ENCODE measurements around the gene MYL2.

MYL2 gene

DNA sequence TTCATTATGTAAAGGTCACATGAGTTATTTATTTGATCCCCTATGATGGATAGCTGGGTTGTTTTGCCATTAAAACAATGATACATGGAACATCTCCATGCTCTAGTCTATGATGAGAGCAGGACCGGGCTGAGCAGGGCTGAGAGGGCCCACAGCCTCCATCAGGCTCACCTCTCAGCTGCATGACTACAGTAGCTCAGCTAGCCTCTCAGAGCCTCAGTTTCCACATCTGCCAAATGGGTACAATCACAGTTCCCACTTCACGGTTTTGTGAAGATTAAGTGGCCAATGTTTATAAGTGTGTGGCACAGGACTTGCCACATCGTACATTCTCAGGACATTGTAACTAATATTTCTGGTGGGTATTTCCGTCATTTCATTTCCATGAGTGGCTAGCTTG is 19.9 kb upstream of the MYL2 start:
- H3K36me3 ChIP-seq (replicated peaks), result no peaks in the 10 kb centered on the region
- no peaks in the 10 kb centered on the region for H3K27me3 ChIP-seq (replicated peaks)
- in situ Hi-C loops (cut with HindIII; ENCODE audit: low pct_ligation_motif_present, low sequenced_read_pairs), result no loop called here
- DNase-seq, result no peak
- no peak for TF ChIP-seq CTCF (IDR thresholded peaks at IDR 0.05; ENCODE audit: low read depth, low read length, missing control alignments)
- no peak overlapping the region for H3K27ac ChIP-seq
- H3K4me3 ChIP-seq (ENCODE audit: low read depth, low read length), result no peak overlapping the region

- H3K27me3 ChIP-seq (replicated peaks), result no peaks in the 10 kb centered on the region
- TF ChIP-seq CTCF (IDR thresholded peaks at IDR 0.05; ENCODE audit: low read depth, low read length, missing control alignments), result peak; percentile 98
- in situ Hi-C loops (cut with HindIII; ENCODE audit: low pct_ligation_motif_present, low sequenced_read_pairs), result no loop called here
Observed at GRCh38 chr12:110937104-110937641, 16.8 kb upstream of the MYL2 start.

DNA sequence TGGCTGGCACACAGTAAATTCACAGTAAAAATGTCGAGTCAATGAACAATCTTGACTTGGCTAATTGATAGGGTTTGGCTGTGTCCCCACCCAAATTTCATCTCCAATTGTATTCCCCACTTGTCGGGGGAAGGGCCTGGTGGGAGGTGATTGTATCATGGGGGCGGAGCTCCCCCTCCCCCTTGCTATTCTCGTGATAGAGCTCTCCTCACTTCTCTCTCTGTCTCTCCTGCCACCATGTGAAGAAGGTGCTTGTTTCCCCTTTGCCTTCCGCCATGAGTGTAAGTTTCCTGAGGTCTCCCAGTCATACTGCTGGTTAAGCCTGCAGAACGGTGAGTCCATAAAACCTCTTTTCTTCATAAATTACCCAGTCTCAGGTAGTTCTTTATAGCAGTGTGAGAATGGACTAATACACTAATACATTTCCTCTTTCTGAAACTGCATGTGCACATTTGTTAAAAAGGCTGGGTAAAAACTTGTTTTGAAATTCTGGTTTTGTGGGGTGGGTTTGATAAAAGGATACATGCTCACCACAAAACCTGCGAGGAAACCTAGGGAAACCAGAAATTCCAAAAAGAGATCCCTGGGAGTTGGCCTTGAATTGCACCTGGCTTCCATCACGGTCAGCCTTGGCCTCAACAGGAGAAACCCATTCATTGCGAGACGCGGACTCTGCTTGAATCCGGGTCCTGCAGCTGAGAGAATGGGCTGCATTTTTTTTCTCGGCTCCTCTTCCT is 16.2 kb upstream of the MYL2 start:
- no peak overlapping the region for H3K4me3 ChIP-seq (ENCODE audit: low read depth, low read length)
- no peaks in the 10 kb centered on the region for H3K27me3 ChIP-seq (replicated peaks)
- in situ Hi-C loops (cut with HindIII; ENCODE audit: low pct_ligation_motif_present, low sequenced_read_pairs), result no loop called here
- no peak for DNase-seq
- no peak overlapping the region for H3K27ac ChIP-seq
- no peak for TF ChIP-seq CTCF (IDR thresholded peaks at IDR 0.05; ENCODE audit: low read depth, low read length, missing control alignments)
- no peaks in the 10 kb centered on the region for H3K36me3 ChIP-seq (replicated peaks)

More at GRCh38 chr12:110937104-110937641, 16.8 kb upstream of the MYL2 start:
- peak; percentile 16 for DNase-seq
- H3K36me3 ChIP-seq (replicated peaks), result no peaks in the 10 kb centered on the region
- H3K4me3 ChIP-seq (ENCODE audit: low read depth, low read length), result no peak overlapping the region
- H3K27ac ChIP-seq, result no peak overlapping the region

DNA sequence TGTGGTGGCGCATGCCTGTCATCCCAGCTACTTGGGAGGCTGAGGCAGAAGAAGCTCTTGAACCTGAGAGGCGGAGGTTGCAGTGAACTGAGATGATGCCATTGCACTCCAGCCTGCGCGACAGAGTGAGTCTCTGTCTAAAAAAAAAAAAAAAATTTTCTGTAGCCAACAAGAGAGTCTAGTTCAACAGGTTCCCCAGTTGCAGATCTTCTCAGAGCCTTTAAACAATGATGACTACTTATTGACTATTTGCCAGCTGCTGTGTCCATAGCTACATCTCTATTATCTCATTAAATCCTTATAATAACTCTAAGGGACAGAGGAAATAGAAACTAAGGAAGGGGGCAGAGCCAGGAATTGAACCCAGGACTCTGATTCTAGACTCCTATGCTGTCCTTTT is 15.2 kb upstream of the MYL2 start:
- in situ Hi-C loops (cut with HindIII; ENCODE audit: low pct_ligation_motif_present, low sequenced_read_pairs), result no loop called here
- Histone ChIP-seq H3K4me3 (ENCODE audit: low read depth, low read length) (no peak overlapping the region), H3K36me3 (replicated peaks) (no peaks in the 10 kb centered on the region), H3K27ac (no peak overlapping the region), H3K27me3 (replicated peaks) (no peaks in the 10 kb centered on the region)
- DNase-seq, result no peak
- no peak for TF ChIP-seq CTCF (IDR thresholded peaks at IDR 0.05; ENCODE audit: low read depth, low read length, missing control alignments)

DNA sequence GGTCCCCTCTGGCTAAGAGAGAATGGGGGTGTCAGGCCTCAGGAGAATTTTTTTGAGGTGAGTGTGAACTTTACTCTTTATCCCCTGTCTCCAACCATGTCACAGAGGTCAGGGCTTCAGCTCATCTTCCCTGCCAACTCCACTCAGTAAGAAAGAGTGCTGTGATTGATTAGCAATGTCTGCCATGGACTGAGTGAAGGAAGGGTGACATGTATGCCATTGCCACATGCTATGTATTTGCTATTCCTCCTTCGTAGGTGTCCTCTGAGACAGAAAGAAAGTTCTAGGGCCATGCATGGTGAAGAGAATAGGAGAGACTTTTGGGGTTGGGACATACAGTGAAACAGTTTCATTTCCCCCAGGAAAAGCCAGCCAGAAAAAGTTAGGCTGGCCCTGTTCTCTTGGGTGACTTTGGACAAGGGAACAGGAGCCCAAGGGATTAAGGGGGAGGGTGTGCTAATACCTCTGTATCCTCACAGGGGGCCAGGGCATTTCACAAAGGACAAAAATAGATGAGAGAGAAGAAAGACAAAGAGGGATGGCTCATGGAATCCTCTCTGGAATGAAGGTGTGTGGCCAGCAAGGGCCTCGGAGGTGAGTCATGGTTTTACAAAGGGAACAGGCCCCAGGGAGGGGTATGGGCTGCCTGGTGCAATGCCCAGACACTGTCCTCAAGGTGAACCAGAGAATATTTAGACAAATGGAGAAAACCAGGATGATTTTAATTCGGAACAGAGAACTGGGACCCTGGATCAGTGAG is 13.9 kb upstream of the MYL2 start:
- TF ChIP-seq CTCF (IDR thresholded peaks at IDR 0.05; ENCODE audit: low read depth, low read length, missing control alignments), result no peak
- Histone ChIP-seq H3K27ac (no peak overlapping the region), H3K4me3 (ENCODE audit: low read depth, low read length) (no peak overlapping the region), H3K27me3 (replicated peaks) (no peaks in the 10 kb centered on the region), H3K36me3 (replicated peaks) (no peaks in the 10 kb centered on the region)
- no peak for DNase-seq
- in situ Hi-C loops (cut with HindIII; ENCODE audit: low pct_ligation_motif_present, low sequenced_read_pairs), result no loop called here

Data from brain microvascular endothelial cell (primary cell).